OCI-LY3 (cell line): ENCODE results near the gene FBXO33.

Experiments used
- EZH2phosphoT487 ChIP-seq: fragments of 200-600 bp; shearing (Covaris generic); IDR thresholded peaks from 2 replicates; pipeline ENCODE4 v1.6.1; 2018; ENCODE audit warnings: antibody characterized with exemption, mixed run types, low read depth
- TF ChIP-seq, protein P1 (sequence below): fragments of 200-600, 300-600 bp; sonication (generic); IDR thresholded peaks from 2 replicates; pipeline ENCODE4 v1.5.1; 2014; ENCODE audit warnings: antibody characterized with exemption, low read length, low read depth

DNA sequence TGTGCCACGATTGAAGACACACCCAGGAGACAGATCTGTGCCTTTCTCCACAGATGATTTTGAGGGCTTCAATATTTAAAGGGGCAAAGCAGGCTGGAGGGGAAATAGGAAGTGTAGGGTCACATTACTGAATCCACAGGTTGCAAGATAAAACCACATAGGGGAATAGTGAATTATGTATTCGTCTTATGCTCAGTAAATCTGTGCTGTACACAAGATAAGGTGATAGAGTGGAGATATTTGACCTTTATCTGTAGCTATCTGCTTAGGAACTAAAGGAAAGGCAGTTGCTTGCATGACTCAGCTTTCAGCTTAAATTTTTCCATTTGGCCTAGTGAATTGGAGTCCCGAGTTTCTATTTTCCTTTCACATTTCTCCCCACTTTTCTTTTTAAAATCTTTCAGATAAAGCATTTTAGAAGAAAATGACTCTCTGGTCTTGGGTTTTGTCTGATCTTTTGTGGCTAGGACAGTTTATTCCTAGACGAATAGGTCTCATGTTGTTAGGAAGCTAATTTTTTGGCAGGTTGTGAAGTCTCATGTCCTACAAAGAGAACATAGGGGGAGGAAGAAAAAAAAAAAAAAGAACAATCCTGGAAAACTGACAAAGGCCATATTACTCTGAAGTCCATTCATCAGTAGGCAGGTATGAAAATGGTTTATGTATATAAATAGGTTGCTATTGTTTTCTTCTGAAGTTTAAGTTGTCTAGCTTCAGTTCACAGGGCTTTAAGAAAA lies 55.4 kb downstream of the FBXO33 start:
- TF ChIP-seq, protein P1, sequence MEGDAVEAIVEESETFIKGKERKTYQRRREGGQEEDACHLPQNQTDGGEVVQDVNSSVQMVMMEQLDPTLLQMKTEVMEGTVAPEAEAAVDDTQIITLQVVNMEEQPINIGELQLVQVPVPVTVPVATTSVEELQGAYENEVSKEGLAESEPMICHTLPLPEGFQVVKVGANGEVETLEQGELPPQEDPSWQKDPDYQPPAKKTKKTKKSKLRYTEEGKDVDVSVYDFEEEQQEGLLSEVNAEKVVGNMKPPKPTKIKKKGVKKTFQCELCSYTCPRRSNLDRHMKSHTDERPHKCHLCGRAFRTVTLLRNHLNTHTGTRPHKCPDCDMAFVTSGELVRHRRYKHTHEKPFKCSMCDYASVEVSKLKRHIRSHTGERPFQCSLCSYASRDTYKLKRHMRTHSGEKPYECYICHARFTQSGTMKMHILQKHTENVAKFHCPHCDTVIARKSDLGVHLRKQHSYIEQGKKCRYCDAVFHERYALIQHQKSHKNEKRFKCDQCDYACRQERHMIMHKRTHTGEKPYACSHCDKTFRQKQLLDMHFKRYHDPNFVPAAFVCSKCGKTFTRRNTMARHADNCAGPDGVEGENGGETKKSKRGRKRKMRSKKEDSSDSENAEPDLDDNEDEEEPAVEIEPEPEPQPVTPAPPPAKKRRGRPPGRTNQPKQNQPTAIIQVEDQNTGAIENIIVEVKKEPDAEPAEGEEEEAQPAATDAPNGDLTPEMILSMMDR: no peak
- no peak for TF ChIP-seq EZH2phosphoT487
